ENCODE data around the gene APLP2.

DNA sequence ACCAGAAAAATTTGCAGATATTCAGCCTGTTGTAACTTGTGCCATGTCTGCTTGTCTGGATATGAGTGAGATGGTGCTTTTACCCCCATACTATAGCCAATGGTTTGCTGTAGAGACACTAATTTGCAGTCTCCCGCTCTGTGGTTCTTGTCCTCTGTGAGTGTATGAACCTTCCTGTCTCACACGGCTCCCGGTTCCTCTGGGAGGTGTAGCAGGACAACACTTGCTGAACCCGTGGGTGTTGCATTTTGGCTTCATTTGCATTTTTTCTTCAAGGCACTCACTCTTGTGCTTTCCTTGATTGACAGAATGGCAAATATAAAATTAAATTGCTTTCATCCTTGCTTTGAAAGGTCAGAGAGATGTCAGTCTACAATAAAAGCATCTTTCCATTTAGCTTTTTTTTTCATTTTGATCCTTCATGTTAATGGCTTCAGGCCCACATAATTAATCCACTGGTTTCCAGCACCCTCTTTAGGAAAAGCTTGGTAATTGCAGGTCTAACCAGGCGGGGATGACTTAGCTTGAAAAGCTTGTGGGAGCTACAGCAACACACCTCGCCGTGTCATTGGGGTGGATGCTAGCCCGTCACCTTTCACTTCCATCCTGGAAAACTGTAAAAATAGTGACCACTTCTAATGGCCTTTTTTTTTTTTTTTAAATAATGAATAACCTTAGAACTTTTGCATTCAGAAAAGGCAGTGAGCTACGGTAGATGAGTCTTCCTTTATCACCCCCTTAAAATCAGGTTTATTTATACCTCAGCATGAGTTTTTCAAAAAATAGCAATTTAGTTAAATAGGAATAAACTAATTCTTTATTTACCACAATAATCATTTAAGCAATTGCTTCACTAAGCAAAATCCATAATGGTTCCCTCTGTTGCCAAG, 62.5 kb downstream of the APLP2 start:
- TF ChIP-seq, protein P1, sequence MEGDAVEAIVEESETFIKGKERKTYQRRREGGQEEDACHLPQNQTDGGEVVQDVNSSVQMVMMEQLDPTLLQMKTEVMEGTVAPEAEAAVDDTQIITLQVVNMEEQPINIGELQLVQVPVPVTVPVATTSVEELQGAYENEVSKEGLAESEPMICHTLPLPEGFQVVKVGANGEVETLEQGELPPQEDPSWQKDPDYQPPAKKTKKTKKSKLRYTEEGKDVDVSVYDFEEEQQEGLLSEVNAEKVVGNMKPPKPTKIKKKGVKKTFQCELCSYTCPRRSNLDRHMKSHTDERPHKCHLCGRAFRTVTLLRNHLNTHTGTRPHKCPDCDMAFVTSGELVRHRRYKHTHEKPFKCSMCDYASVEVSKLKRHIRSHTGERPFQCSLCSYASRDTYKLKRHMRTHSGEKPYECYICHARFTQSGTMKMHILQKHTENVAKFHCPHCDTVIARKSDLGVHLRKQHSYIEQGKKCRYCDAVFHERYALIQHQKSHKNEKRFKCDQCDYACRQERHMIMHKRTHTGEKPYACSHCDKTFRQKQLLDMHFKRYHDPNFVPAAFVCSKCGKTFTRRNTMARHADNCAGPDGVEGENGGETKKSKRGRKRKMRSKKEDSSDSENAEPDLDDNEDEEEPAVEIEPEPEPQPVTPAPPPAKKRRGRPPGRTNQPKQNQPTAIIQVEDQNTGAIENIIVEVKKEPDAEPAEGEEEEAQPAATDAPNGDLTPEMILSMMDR (IDR thresholded peaks at IDR 0.05), result peak; percentile 83
- TF ChIP-seq ZFX (IDR thresholded peaks at IDR 0.05; ENCODE audit: borderline replicate concordance), result no peak
